ENCODE measurements around the gene PRKAR1B. TPM values are rescaled to one million over a fixed set of nuclear protein-coding genes. Genes with fewer than 3 reads are reported as not detected.

The PRKAR1B gene
- total RNA-seq, 1 donor from 2014 or later, result 11.8 TPM

DNA sequence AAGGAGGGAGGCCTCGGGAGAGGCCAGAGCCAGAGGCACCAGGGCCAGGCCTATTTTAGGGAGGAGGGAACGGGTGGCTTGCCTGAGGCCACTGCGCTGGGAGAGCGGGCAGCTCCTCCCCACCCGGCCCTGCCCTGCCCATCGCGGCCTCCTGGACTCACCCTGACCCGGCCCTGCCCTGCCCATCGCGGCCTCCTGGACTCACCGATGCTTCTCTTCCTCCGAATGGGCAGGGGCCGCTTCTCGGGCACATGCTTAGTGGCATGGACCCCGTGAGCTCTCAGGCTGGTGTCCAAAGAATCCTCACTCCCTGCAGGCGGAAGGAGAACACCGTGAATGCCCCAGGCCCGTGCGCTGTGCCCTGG is 215.0 kb downstream of the PRKAR1B start:
- DNase-seq (ENCODE audit: low spot score), result no peak
- Mint-ChIP-seq H3K27ac (no peak overlapping the region), H3K9me3 (no peaks in the 10 kb centered on the region), H3K4me1 (peaks cover 12% of the 10 kb centered on the region), H3K36me3 (no peaks in the 10 kb centered on the region), H3K4me3 (no peak overlapping the region), H3K27me3 (ENCODE audit: insufficient read depth, low read depth) (peaks cover 31% of the 10 kb centered on the region)
- H3K4me1 ChIP-seq, result peaks cover 31% of the 10 kb centered on the region
- H3K27ac ChIP-seq, result no peak overlapping the region
- H3F3A ChIP-seq (ENCODE audit: low read depth), result peaks cover 30% of the 10 kb centered on the region
- H3K36me3 ChIP-seq, result no peaks in the 10 kb centered on the region
- H3K4me3 ChIP-seq, result no peak overlapping the region
- H3K9me3 ChIP-seq (ENCODE audit: low read depth), result no peaks in the 10 kb centered on the region
- H3K4me2 ChIP-seq, result no peak overlapping the region
- peaks cover 22% of the 10 kb centered on the region for H3K27me3 ChIP-seq
- TF ChIP-seq EZH2 (IDR thresholded peaks at IDR 0.05) (no peak), CTCF (IDR thresholded peaks at IDR 0.05) (no peak), EZH2phosphoT487 (IDR thresholded peaks at IDR 0.05) (no peak)
- H2AFZ ChIP-seq (replicated peaks), result no peak overlapping the region
- H4K20me1 ChIP-seq (ENCODE audit: low read depth), result peaks cover 20% of the 10 kb centered on the region
- H3K9ac ChIP-seq, result no peak overlapping the region
- no peaks in the 10 kb centered on the region for H3K79me2 ChIP-seq (ENCODE audit: low read depth)

GRCh38 chr7:511476-512145 is 215.5 kb downstream of the PRKAR1B start:
- no peak overlapping the region for H3K27ac Mint-ChIP-seq

DNA sequence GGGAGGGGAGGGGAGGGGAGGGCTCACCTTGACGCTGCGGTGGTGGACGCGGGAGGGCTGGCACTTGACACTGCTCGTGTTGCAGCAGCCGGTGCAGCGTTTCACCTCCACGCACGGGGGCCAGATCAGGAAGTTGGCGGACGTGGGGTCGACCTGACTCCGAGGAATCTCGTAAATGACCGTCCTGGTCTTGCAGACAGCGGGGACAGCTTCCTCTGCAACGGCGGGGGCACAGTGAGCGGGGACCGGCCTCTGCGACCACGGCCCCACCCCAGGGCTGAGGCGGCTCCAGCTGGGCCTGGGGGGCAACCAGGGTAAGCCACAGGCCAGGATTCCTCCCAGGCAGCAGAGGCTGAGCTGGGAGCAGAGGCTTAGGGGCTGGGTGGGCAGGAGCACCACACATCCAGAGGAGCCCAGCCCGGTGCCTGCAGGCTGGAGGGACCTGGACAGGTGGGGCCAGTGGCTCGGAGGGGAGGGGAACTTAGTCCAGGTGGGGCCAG is 216.2 kb downstream of the PRKAR1B start:
- Histone ChIP-seq H3K9ac (no peak overlapping the region), H3K9me3 (ENCODE audit: low read depth) (no peaks in the 10 kb centered on the region), H3F3A (ENCODE audit: low read depth) (peaks cover 22% of the 10 kb centered on the region), H3K36me3 (no peaks in the 10 kb centered on the region), H4K20me1 (ENCODE audit: low read depth) (peaks cover 12% of the 10 kb centered on the region), H3K4me1 (peaks cover 23% of the 10 kb centered on the region), H3K27me3 (peaks cover 9% of the 10 kb centered on the region), H3K4me3 (no peak overlapping the region), H3K79me2 (ENCODE audit: low read depth) (no peaks in the 10 kb centered on the region), H2AFZ (replicated peaks) (no peak overlapping the region), H3K4me2 (no peak overlapping the region), H3K27ac (no peak overlapping the region)
- no peak overlapping the region for H3K4me3 Mint-ChIP-seq
- peaks cover 7% of the 10 kb centered on the region for H3K4me1 Mint-ChIP-seq
- H3K9me3 Mint-ChIP-seq, result no peaks in the 10 kb centered on the region
- H3K27me3 Mint-ChIP-seq (ENCODE audit: insufficient read depth, low read depth), result peaks cover 26% of the 10 kb centered on the region
- DNase-seq (ENCODE audit: low spot score), result no peak
- H3K27ac Mint-ChIP-seq, result no peak overlapping the region
- H3K36me3 Mint-ChIP-seq, result no peaks in the 10 kb centered on the region
- TF ChIP-seq EZH2 (IDR thresholded peaks at IDR 0.05) (no peak), CTCF (IDR thresholded peaks at IDR 0.05) (no peak), EZH2phosphoT487 (IDR thresholded peaks at IDR 0.05) (no peak)

More at GRCh38 chr7:511476-512145, 215.5 kb downstream of the PRKAR1B start:
- no peak for DNase-seq (ENCODE audit: low spot score)
- Histone ChIP-seq H3K27ac (no peak overlapping the region), H3K36me3 (no peaks in the 10 kb centered on the region), H3K9ac (no peak overlapping the region), H3K4me2 (no peak overlapping the region), H3F3A (ENCODE audit: low read depth) (peaks cover 28% of the 10 kb centered on the region), H4K20me1 (ENCODE audit: low read depth) (peaks cover 20% of the 10 kb centered on the region), H3K79me2 (ENCODE audit: low read depth) (no peaks in the 10 kb centered on the region), H2AFZ (replicated peaks) (no peak overlapping the region), H3K4me1 (peaks cover 30% of the 10 kb centered on the region), H3K27me3 (peaks cover 17% of the 10 kb centered on the region), H3K9me3 (ENCODE audit: low read depth) (no peaks in the 10 kb centered on the region), H3K4me3 (no peak overlapping the region)
- H3K27me3 Mint-ChIP-seq (ENCODE audit: insufficient read depth, low read depth), result peaks cover 31% of the 10 kb centered on the region
- no peak overlapping the region for H3K4me3 Mint-ChIP-seq
- H3K4me1 Mint-ChIP-seq, result peaks cover 12% of the 10 kb centered on the region
- H3K9me3 Mint-ChIP-seq, result no peaks in the 10 kb centered on the region
- TF ChIP-seq EZH2 (IDR thresholded peaks at IDR 0.05) (no peak), EZH2phosphoT487 (IDR thresholded peaks at IDR 0.05) (no peak), CTCF (IDR thresholded peaks at IDR 0.05) (no peak)
- H3K36me3 Mint-ChIP-seq, result no peaks in the 10 kb centered on the region
